Pancreas (tissue), 10 donors: ENCODE measurements around the gene CD96. TPM values are rescaled to one million over a fixed set of nuclear protein-coding genes. Genes with fewer than 3 reads are reported as not detected.
"Not testable (repeated sequence)": the region's sequence is repeated elsewhere in the genome, so short reads cannot be mapped to it uniquely, and the experiment has no call there.

Experiments used
- ATAC-seq, 4 donors: fragments of 200-7000 bp; cut with Tn5 transposase; one replicate each; pipeline versions ENCODE4 v1.8.0 to v1.9.1; 2020; ENCODE audit warnings: mild to moderate bottlenecking in 4 of 4, moderate library complexity in 4 of 4
- DNase-seq, 6 donors: peaks; one replicate each; pipeline ENCODE4 v3.0.0-alpha.2; 2020
- FAIRE-seq: peaks from 2 replicates; lab custom pipeline; 2012; peaks lifted over from hg19 to GRCh38; lab: Jason Lieb, UNC
- H3K27ac ChIP-seq, 4 donors: fragments of 200-600 bp; sonication (generic); 1 replicate in 3 of 4; 2 replicates in 1 of 4; pipeline versions ENCODE4 v1.5.0 to v1.8.0; 2020
- H3K27me3 ChIP-seq, 4 donors: fragments of 200-600 bp; one replicate each; pipeline ENCODE4 v1.8.0; 2021
- H3K36me3 ChIP-seq, 3 donors: fragments of 200-600 bp; sonication (generic) in 1 of 3; one replicate each; pipeline versions ENCODE4 v1.5.0 to v1.8.0; 2020 to 2021
- H3K4me1 ChIP-seq, 3 donors: fragments of 200-600 bp; one replicate each; pipeline ENCODE4 v1.8.0; 2021
- H3K4me3 ChIP-seq, 4 donors: fragments of 200-600 bp; sonication (generic) in 2 of 4; one replicate each; pipeline versions ENCODE4 v1.5.0 to v1.8.0; 2020 to 2021
- H3K9me3 ChIP-seq, 4 donors: fragments of 200-600 bp; one replicate each; pipeline ENCODE4 v1.8.0; 2021
- CTCF ChIP-seq, 4 donors: fragments of 200-600 bp; sonication (generic) in 3 of 4; IDR thresholded peaks; one replicate each; pipeline versions ENCODE4 v1.5.0 to v1.8.0; 2021; ENCODE audit warnings: antibody characterized with exemption in 4 of 4
- whole genome bisulfite sequencing, 2 donors: extraction: QIAGEN DNeasy Blood & Tissue Kit; methylation state at CpG; one replicate each; pipeline ENCODE4 v1.1.7; 2013; 5-methylcytosine and 5-hydroxymethylcytosine counted together
- intact Hi-C, 3 donors: fragments of 100-400 bp; cut with DNase I; formaldehyde crosslinking; loops; one replicate each; pipeline versions ENCODE4 v1.11.1 to v1.14.2; 2022
- polyA plus RNA-seq, 2 donors: library from polyadenylated mRNA; stranded (reverse); fragments of 200-250 nt; gene quantifications; one replicate each; pipeline ENCODE4 v1.2.3, GENCODE V29; 2013
- total RNA-seq, 6 donors: library from RNA; stranded (reverse); fragmentation: NEBNext Ultra II Directional in 4 of 6; extraction: Animal tissue kit (Norgen Biotek cat#: 25700) in 4 of 6; gene quantifications; one replicate each; pipeline versions ENCODE4 v1.2.1 to v1.2.4, GENCODE V29; 2021 to 2023
- donor health status: healthy with polysubstance abuse.
- donor health status: DM: no; HTN: no; CAD: no; lungs with moderate emphysema.
- donor health status: DM: no; HTN: no; CAD: no.
- donor health status: control.
- donor health status: control.
- donor health status: Bipolar disorder and iron deficiency.
- donor health status: DM: yes; HTN: yes; CAD: no.
- donor health status: DM: no; HTN: no; CAD: no.
- donor health status: DM: no; HTN: no; CAD: no.
- donor health status: DM: yes; HTN: yes; CAD: no.

Gene CD96
- total and polyA plus RNA-seq, 8 donors: 0.12 to 1.9 (median 0.47) TPM

- H3K36me3 ChIP-seq: no peaks in the 10 kb centered on the region
- no peak for TF ChIP-seq CTCF (IDR thresholded peaks at IDR 0.05)
- H3K27me3 ChIP-seq: no peaks in the 10 kb centered on the region
- no peak for FAIRE-seq
- 77 to 85% methylated on average over 4 of the region's 4 CpGs for WGBS, 2 donors
- no peaks in the 10 kb centered on the region for H3K4me1 ChIP-seq
- H3K9me3 ChIP-seq: no peaks in the 10 kb centered on the region
- DNase-seq: no peak
- intact Hi-C loops: no loop called here
- ATAC-seq: no peak
- H3K4me3 ChIP-seq: no peak overlapping the region
- no peak overlapping the region for H3K27ac ChIP-seq
Observed at GRCh38 chr3:111509308-111509707, 32.7 kb upstream of the CD96 start.

GRCh38 chr3:111517801-111518200 is 24.2 kb upstream of the CD96 start:
- no peak for TF ChIP-seq CTCF (IDR thresholded peaks at IDR 0.05)
- Histone ChIP-seq H3K4me3 (no peak overlapping the region), H3K4me1 (no peaks in the 10 kb centered on the region), H3K36me3 (no peaks in the 10 kb centered on the region), H3K27ac (no peak overlapping the region), H3K9me3 (no peaks in the 10 kb centered on the region), H3K27me3 (no peaks in the 10 kb centered on the region)
- no peak for FAIRE-seq
- WGBS, 2 donors: 64 to 66% methylated on average over 4 of the region's 4 CpGs
- DNase-seq: no peak
- no peak for ATAC-seq
- intact Hi-C loops: no loop called here

GRCh38 chr3:111519178-111519855 is 22.7 kb upstream of the CD96 start:
- no peak for ATAC-seq
- intact Hi-C loops: no loop called here

GRCh38 chr3:111521891-111522290 is 20.1 kb upstream of the CD96 start:
- ATAC-seq (no peak), DNase-seq (no peak), FAIRE-seq (no peak)
- H3K4me3 ChIP-seq: no peak overlapping the region
- intact Hi-C loops: no loop called here
- no peak for TF ChIP-seq CTCF (IDR thresholded peaks at IDR 0.05)
- H3K9me3 ChIP-seq: no peaks in the 10 kb centered on the region
- WGBS, 2 donors: 66 to 69% methylated on average over 3 of the region's 3 CpGs
- no peak overlapping the region for H3K27ac ChIP-seq
- no peaks in the 10 kb centered on the region for H3K36me3 ChIP-seq
- H3K27me3 ChIP-seq: no peaks in the 10 kb centered on the region
- H3K4me1 ChIP-seq: no peaks in the 10 kb centered on the region

More at GRCh38 chr3:111519178-111519855, 22.7 kb upstream of the CD96 start:
- WGBS, 2 donors: 33 to 41% methylated on average over 6 of the region's 6 CpGs
- TF ChIP-seq CTCF (IDR thresholded peaks at IDR 0.05): no peak
- H3K9me3 ChIP-seq: no peaks in the 10 kb centered on the region
- H3K27ac ChIP-seq: no peak overlapping the region
- H3K36me3 ChIP-seq: no peaks in the 10 kb centered on the region
- no peak overlapping the region for H3K4me3 ChIP-seq
- no peak for DNase-seq
- H3K27me3 ChIP-seq: no peaks in the 10 kb centered on the region
- no peak for FAIRE-seq
- no peaks in the 10 kb centered on the region for H3K4me1 ChIP-seq

GRCh38 chr3:111524486-111524885 is 17.5 kb upstream of the CD96 start:
- H3K27me3 ChIP-seq, FAIRE-seq, H3K27ac ChIP-seq, H3K9me3 ChIP-seq, ATAC-seq, H3K4me1 ChIP-seq, DNase-seq, H3K36me3 ChIP-seq, H3K4me3 ChIP-seq, intact Hi-C loops: not testable (repeated sequence)
- 95 to 96% methylated on average over 1 of the region's 1 CpG for WGBS, 2 donors
